GM12873 (cell line): ENCODE data around the gene PSME2.

Source experiments
- CTCF ChIP-seq: IDR thresholded peaks from 2 replicates; pipeline ENCODE4 v1.5.1; 2012; ENCODE audit warnings: low read depth, mild to moderate bottlenecking, moderate library complexity, low read length, control low read depth; ENCODE audit not compliant: insufficient read depth; ENCODE audit errors: missing control alignments

The PSME2 gene

GRCh38 chr14:24156840-24157239 lies 10.4 kb upstream of the PSME2 start:
- TF ChIP-seq CTCF = no peak

GRCh38 chr14:24155100-24155499 lies 8.7 kb upstream of the PSME2 start:
- no peak for TF ChIP-seq CTCF

- no peak for TF ChIP-seq CTCF
These were observed 5.1 kb upstream of the PSME2 start for GRCh38 chr14:24151404-24152080.

- TF ChIP-seq CTCF = no peak
These were observed 4.6 kb upstream of the PSME2 start for GRCh38 chr14:24150993-24151392.

- no peak for TF ChIP-seq CTCF
These were observed 4.2 kb upstream of the PSME2 start for GRCh38 chr14:24150567-24150966.

- TF ChIP-seq CTCF = no peak
These were observed 3.7 kb upstream of the PSME2 start for GRCh38 chr14:24150061-24150460.

GRCh38 chr14:24149302-24149969 lies 3.0 kb upstream of the PSME2 start:
- no peak for TF ChIP-seq CTCF
